Motor neuron (in vitro differentiated cells): ENCODE measurements around the gene ATOX1. TPM values are rescaled to one million over a fixed set of nuclear protein-coding genes. Genes with fewer than 3 reads are reported as not detected.

Source experiments
- ATAC-seq, 8 experiments: fragments of 200-7000 bp; cut with Tn5 transposase; replicated peaks in 6 of 8; 2 replicates each; pipeline ENCODE4 v1.8.0; 2021; ENCODE audit warnings: mild to moderate bottlenecking in 8 of 8, moderate library complexity in 8 of 8
- H3K27ac ChIP-seq, 2 donors: fragments of 250-450 bp; sonication (Bioruptor Pico); 2 replicates each; pipeline ENCODE4 v1.9.0; 2021; ENCODE audit warnings: antibody characterized with exemption in 2 of 2, mild to moderate bottlenecking in 2 of 2, moderate library complexity in 1 of 2
- H3K4me1 ChIP-seq, 2 donors: fragments of 250-450 bp; sonication (Bioruptor Pico); replicated peaks in 1 of 2; 2 replicates each; pipeline ENCODE4 v1.6.1; 2021; ENCODE audit warnings: antibody characterized with exemption in 2 of 2, mild to moderate bottlenecking in 2 of 2, moderate library complexity in 1 of 2
- H3K4me3 ChIP-seq, 5 donors: fragments of 250-450 bp; sonication (Bioruptor Pico); 2 replicates each; pipeline ENCODE4 v1.9.0; 2021; ENCODE audit warnings: antibody characterized with exemption in 5 of 5, mild to moderate bottlenecking in 5 of 5, moderate library complexity in 4 of 5
- WGBS, 10 experiments: fragments of 450-650 bp; shearing (Covaris generic); methylation state at CpG; one replicate each; pipeline ENCODE4 v1.0.0; 2022; 5-methylcytosine and 5-hydroxymethylcytosine counted together
- in situ Hi-C, 9 experiments: fragments of 400-800 bp; cut with MboI; loops; one replicate each; pipeline ENCODE4 v1.15.0; 2021; ENCODE audit warnings: low sequenced_read_pairs in 9 of 9, low pct_unique_long_range_greater_than_20kb in 2 of 9; ENCODE audit not compliant: unreplicated experiment in 9 of 9
- total RNA-seq, 8 experiments: library from RNA; unstranded; fragments of 300-600 nt; gene quantifications; 2 replicates each; pipeline versions ENCODE4 v1.2.3 to v1.2.4, GENCODE V29; 2022

The ATOX1 gene
- total RNA-seq, 8 experiments from 2014 or later = 112 to 346 (median 130) TPM

- H3K4me3 ChIP-seq = no peak overlapping the region
- peaks cover 3 to 9% of the 10 kb centered on the region in 2 donors for H3K4me1 ChIP-seq
- WGBS, 10 experiments = 53 to 100% (median 93%) methylated on average over 2 to 3 of the region's 3 CpGs
- H3K27ac ChIP-seq = no peak overlapping the region
- ATAC-seq = no peak
- in situ Hi-C loops = no loop called here
Observed at GRCh38 chr5:151779531-151780125, 21.2 kb upstream of the ATOX1 start.

- WGBS, 10 experiments = 0 to 58% (median 40%) methylated on average over 1 to 3 of the region's 3 CpGs; no CpG with 5 or more reads in 1 of the 10 experiments
- Histone ChIP-seq H3K4me1 (peaks cover 8 to 13% of the 10 kb centered on the region in 2 donors), H3K4me3 (peak overlapping the region in 1 of 5 donors; percentile 60), H3K27ac (no peak overlapping the region)
- ATAC-seq = no peak
- in situ Hi-C loops = no loop called here
Observed at GRCh38 chr5:151775025-151775606, 16.7 kb upstream of the ATOX1 start.

- no peak for ATAC-seq
- H3K4me1 ChIP-seq = peaks cover 11 to 16% of the 10 kb centered on the region in 2 donors
- in situ Hi-C loops = no loop called here
- no peak overlapping the region for H3K27ac ChIP-seq
- peak overlapping the region; percentile 55 to 67 (median 64) for H3K4me3 ChIP-seq
- 0 to 7% (median 0%) methylated on average over 1 to 3 of the region's 3 CpGs for WGBS, 10 experiments
Observed at GRCh38 chr5:151773951-151774350, 15.5 kb upstream of the ATOX1 start.

- ATAC-seq = no peak
- in situ Hi-C loops = no loop called here
- 0 to 4% (median 0%) methylated on average over 5 to 14 of the region's 18 CpGs for WGBS, 10 experiments
- Histone ChIP-seq H3K27ac (peak overlapping the region; percentile 77 to 91), H3K4me1 (peaks cover 11 to 16% of the 10 kb centered on the region in 2 donors), H3K4me3 (peak overlapping the region; percentile 55 to 67 (median 64))
Observed at GRCh38 chr5:151772846-151773561, 14.6 kb upstream of the ATOX1 start.

- peak in 6 of 8 experiments; percentile 4 to 17 (median 7) for ATAC-seq
- peak overlapping the region; percentile 55 to 67 (median 64) for H3K4me3 ChIP-seq
- peak overlapping the region; percentile 77 to 91 for H3K27ac ChIP-seq
- H3K4me1 ChIP-seq = peaks cover 11 to 16% of the 10 kb centered on the region in 2 donors
- in situ Hi-C loops = no loop called here
- WGBS, 10 experiments = 0 to 1% (median 0%) methylated on average over 1 to 19 of the region's 87 CpGs; no CpG with 5 or more reads in 4 of the 10 experiments
Observed at GRCh38 chr5:151772029-151772845, 13.8 kb upstream of the ATOX1 start.

- peak; percentile 75 to 88 (median 85) for ATAC-seq
Observed at GRCh38 chr5:151771259-151772028, 13.0 kb upstream of the ATOX1 start, which contains the start of gene G3BP1. Gene G3BP1 (plus strand): TSS chr5:151771954. CDS start chr5:151786621, 14,667 bp downstream.

GRCh38 chr5:151770383-151771258 lies 12.2 kb upstream of the ATOX1 start:
- in situ Hi-C loops = no loop called here
- Histone ChIP-seq H3K4me1 (peaks cover 11 to 16% of the 10 kb centered on the region in 2 donors), H3K4me3 (peak overlapping the region; percentile 36 to 50 (median 46)), H3K27ac (peak overlapping the region; percentile 85 to 96)
- 0 to 40% (median 1%) methylated on average over 1 to 22 of the region's 75 CpGs; no CpG with 5 or more reads in 3 of the 10 experiments for WGBS, 10 experiments
- peak; percentile 12 to 43 (median 32) for ATAC-seq

More at GRCh38 chr5:151771259-151772028, 13.0 kb upstream of the ATOX1 start, which contains the start of gene G3BP1:
- peaks cover 11 to 16% of the 10 kb centered on the region in 2 donors for H3K4me1 ChIP-seq
- peak within 1 kb of the TSS; percentile 55 to 67 (median 64) for H3K4me3 ChIP-seq
- H3K27ac ChIP-seq = peak within 1 kb of the TSS; percentile 85 to 96
- in situ Hi-C loops = no loop called here
- 0 to 3% (median 1%) methylated on average over 1 to 17 of the region's 49 CpGs; no CpG with 5 or more reads in 2 of the 10 experiments for WGBS, 10 experiments

GRCh38 chr5:151766975-151767374 lies 8.5 kb upstream of the ATOX1 start:
- Histone ChIP-seq H3K4me1 (peaks cover 7 to 8% of the 10 kb centered on the region in 2 donors), H3K27ac (no peak overlapping the region), H3K4me3 (no peak overlapping the region)
- in situ Hi-C loops = no loop called here
- no peak for ATAC-seq

- in situ Hi-C loops = no loop called here
- Histone ChIP-seq H3K27ac (no peak overlapping the region), H3K4me3 (no peak overlapping the region), H3K4me1 (peaks cover 0 to 3% of the 10 kb centered on the region in 2 donors)
- ATAC-seq = no peak
Observed at GRCh38 chr5:151764801-151765200, 6.4 kb upstream of the ATOX1 start.

- in situ Hi-C loops = no loop called here
- H3K4me3 ChIP-seq = peak overlapping the region; percentile 61 to 96 (median 79)
- peak overlapping the region; percentile 47 to 77 for H3K27ac ChIP-seq
- peak; percentile 38 to 67 (median 49) for ATAC-seq
- peaks cover 12 to 18% of the 10 kb centered on the region in 2 donors for H3K4me1 ChIP-seq
- 0% methylated on average over 2 to 3 of the region's 11 CpGs; no CpG with 5 or more reads in 8 of the 10 experiments for WGBS, 10 experiments
Observed at GRCh38 chr5:151758141-151758429, 346 bp downstream of the ATOX1 start.

- WGBS, 10 experiments = 0 to 39% (median 13%) methylated on average over 1 to 7 of the region's 9 CpGs; no CpG with 5 or more reads in 3 of the 10 experiments
- in situ Hi-C loops = no loop called here
- peak overlapping the region in 1 of 2 donors; percentile 77 for H3K27ac ChIP-seq
- H3K4me3 ChIP-seq = peak overlapping the region; percentile 61 to 96 (median 79)
- ATAC-seq = peak in 2 of 8 experiments; percentile 5 to 23
- peaks cover 12 to 18% of the 10 kb centered on the region in 2 donors for H3K4me1 ChIP-seq
Observed at GRCh38 chr5:151757233-151758140, 944 bp downstream of the ATOX1 start.
